NCI-H2171 treated with DMSO at 0.1 percent for 48 hours (cell line): ENCODE data around the gene CSF2RB.
A peak's percentile ranks its signal among the peaks of the same experiment; 100 is the strongest.
"Not testable (repeated sequence)": the region's sequence is repeated elsewhere in the genome, so short reads cannot be mapped to it uniquely, and the experiment has no call there.

Source experiments
- DNase-seq: peaks from one replicate; lab custom pipeline; 2025; lab: John Stamatoyannopoulos, UW

Gene CSF2RB

GRCh38 chr22:36968249-36968964 is 55.0 kb downstream of the CSF2RB start:
- DNase-seq = no peak

- no peak for DNase-seq
Observed at GRCh38 chr22:36971341-36972125, 58.1 kb downstream of the CSF2RB start.

GRCh38 chr22:36976606-36977005 is 63.2 kb downstream of the CSF2RB start:
- no peak for DNase-seq

GRCh38 chr22:36977401-36977861 is 64.0 kb downstream of the CSF2RB start:
- DNase-seq = peak; percentile 43

GRCh38 chr22:36977947-36978660 is 64.7 kb downstream of the CSF2RB start:
- DNase-seq = peak; percentile 90

- no peak for DNase-seq
Observed at GRCh38 chr22:36979016-36979910, 65.8 kb downstream of the CSF2RB start.

GRCh38 chr22:36981247-36981775 is 67.9 kb downstream of the CSF2RB start:
- peak; percentile 62 for DNase-seq

GRCh38 chr22:36982136-36982535 is 68.7 kb downstream of the CSF2RB start:
- DNase-seq = no peak

- no peak for DNase-seq
Observed at GRCh38 chr22:36985211-36985889, 71.9 kb downstream of the CSF2RB start.

- DNase-seq = no peak
Observed at GRCh38 chr22:36986242-36986821, 72.9 kb downstream of the CSF2RB start.

- DNase-seq = no peak
Observed at GRCh38 chr22:36988075-36988832, 74.8 kb downstream of the CSF2RB start.

- DNase-seq = not testable (repeated sequence)
Observed at GRCh38 chr22:36989012-36989411, 75.6 kb downstream of the CSF2RB start.
